Caco-2 (cell line): ENCODE results near the gene OSBPL1A. TPM values are rescaled to one million over a fixed set of nuclear protein-coding genes. Genes with fewer than 3 reads are reported as not detected.

Experiments used
- BruUV-seq: library from RNA; stranded (reverse); fragments of 400-500 nt; replicated peaks from 2 replicates; lab custom pipeline; 2021; lab: Mats Ljungman, UMichigan
- CTCF ChIA-PET: fragments of 300-600 bp; sonication (Branson Sonifier 250); formaldehyde crosslinking; loops from one replicate; lab custom pipeline; 2022; ENCODE audit warnings: antibody characterized with exemption; lab: Charles Lee
- POLR2A ChIA-PET: fragments of 300-600 bp; sonication (Branson Sonifier 250); formaldehyde crosslinking; loops from one replicate; lab custom pipeline; 2022; ENCODE audit warnings: antibody characterized with exemption; lab: Charles Lee
- DNase-seq, 2 experiments: peaks; one replicate each; pipeline versions ENCODE4 v3.0.0 to v3.0.0-alpha.2; 2020 to 2022
- H3K27me3 ChIP-seq: replicated peaks from 2 replicates; pipeline ENCODE4 v1.6.0; 2011; ENCODE audit warnings: low read length; ENCODE audit not compliant: control insufficient read depth, insufficient read depth
- H3K36me3 ChIP-seq: 2 replicates; pipeline ENCODE4 v1.5.1; 2011; ENCODE audit warnings: low read length; ENCODE audit not compliant: control insufficient read depth, insufficient read depth
- H3K4me1 ChIP-seq: fragments of 250-450 bp; sonication (Bioruptor Pico); 2 replicates; pipeline ENCODE4 v1.5.1; 2020; ENCODE audit warnings: mild to moderate bottlenecking
- H3K4me3 ChIP-seq: 2 replicates; pipeline ENCODE4 v1.5.1; 2011; ENCODE audit warnings: low read depth, mild to moderate bottlenecking, control low read depth, low read length
- H3K9me3 ChIP-seq: fragments of 250-450 bp; sonication (Bioruptor Pico); 2 replicates; pipeline ENCODE4 v1.5.1; 2020; ENCODE audit warnings: mild to moderate bottlenecking, moderate library complexity
- H3K27ac Mint-ChIP-seq: one replicate; pipeline ENCODE4 v1.8.0; 2022; ENCODE audit warnings: mixed read lengths; ENCODE audit not compliant: unreplicated experiment
- H3K27me3 Mint-ChIP-seq: one replicate; pipeline ENCODE4 v1.8.0; 2022; ENCODE audit warnings: mixed read lengths; ENCODE audit not compliant: insufficient read depth, unreplicated experiment
- H3K36me3 Mint-ChIP-seq: one replicate; pipeline ENCODE4 v1.8.0; 2022; ENCODE audit warnings: mild to moderate bottlenecking, mixed read lengths; ENCODE audit not compliant: insufficient read depth, unreplicated experiment
- H3K4me1 Mint-ChIP-seq: one replicate; pipeline ENCODE4 v1.8.0; 2022; ENCODE audit warnings: low read depth, mixed read lengths; ENCODE audit not compliant: unreplicated experiment
- H3K4me3 Mint-ChIP-seq: one replicate; pipeline ENCODE4 v1.8.0; 2022; ENCODE audit warnings: mild to moderate bottlenecking, moderate library complexity, mixed read lengths; ENCODE audit not compliant: unreplicated experiment
- H3K9me3 Mint-ChIP-seq: one replicate; pipeline ENCODE4 v1.8.0; 2022; ENCODE audit warnings: mixed read lengths; ENCODE audit not compliant: unreplicated experiment
- intact Hi-C: fragments of 100-400 bp; cut with micrococcal nuclease; formaldehyde crosslinking; loops from one replicate; pipeline ENCODE4 v1.10.0; 2022; ENCODE audit not compliant: unreplicated experiment
- total RNA-seq: library from RNA; stranded (reverse); gene quantifications from 2 replicates; pipeline ENCODE4 v1.2.3, GENCODE V29; 2022
- TF ChIP-seq, protein P1 (sequence below), 2 experiments: fragments of 200-600 bp in 1 of 2; IDR thresholded peaks; 1 replicate in 1 of 2; 2 replicates in 1 of 2; pipeline versions ENCODE4 v1.5.1 to v1.8.0; 2011 to 2022; ENCODE audit warnings: antibody characterized with exemption in 1 of 2, control low read depth in 1 of 2, inconsistent platforms in 1 of 2, low read depth in 1 of 2, low read length in 1 of 2, mild to moderate bottlenecking in 1 of 2, moderate library complexity in 1 of 2; ENCODE audit not compliant: insufficient read depth in 1 of 2, severe bottlenecking in 1 of 2, unreplicated experiment in 1 of 2

Gene OSBPL1A
- total RNA-seq, 1 experiment from 2014 or later: 15.7 TPM

DNA sequence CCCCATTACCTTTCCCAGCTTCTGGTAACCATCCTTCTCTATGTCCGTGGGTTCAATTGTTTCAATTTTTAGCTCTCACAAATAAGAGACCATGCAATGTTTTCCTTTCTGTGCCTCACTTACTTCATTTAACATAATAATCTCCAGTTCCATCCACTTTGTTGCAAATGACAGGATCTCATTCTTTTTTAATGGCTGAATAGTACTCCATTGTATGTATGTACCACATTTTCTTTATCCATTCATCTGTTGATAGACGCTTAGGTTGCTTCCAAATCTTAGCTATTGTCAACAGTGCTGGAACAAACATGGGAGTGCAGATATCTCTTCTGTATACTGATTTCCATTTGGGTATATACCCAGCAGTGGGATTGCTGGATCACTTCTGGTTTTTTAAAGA, 256.9 kb downstream of the OSBPL1A start:
- CTCF ChIA-PET: no interaction called here
- Mint-ChIP-seq H3K9me3 (no peaks in the 10 kb centered on the region), H3K27ac (no peak overlapping the region), H3K4me1 (no peaks in the 10 kb centered on the region), H3K27me3 (no peaks in the 10 kb centered on the region), H3K36me3 (peaks cover 7% of the 10 kb centered on the region), H3K4me3 (no peak overlapping the region)
- TF ChIP-seq, protein P1, sequence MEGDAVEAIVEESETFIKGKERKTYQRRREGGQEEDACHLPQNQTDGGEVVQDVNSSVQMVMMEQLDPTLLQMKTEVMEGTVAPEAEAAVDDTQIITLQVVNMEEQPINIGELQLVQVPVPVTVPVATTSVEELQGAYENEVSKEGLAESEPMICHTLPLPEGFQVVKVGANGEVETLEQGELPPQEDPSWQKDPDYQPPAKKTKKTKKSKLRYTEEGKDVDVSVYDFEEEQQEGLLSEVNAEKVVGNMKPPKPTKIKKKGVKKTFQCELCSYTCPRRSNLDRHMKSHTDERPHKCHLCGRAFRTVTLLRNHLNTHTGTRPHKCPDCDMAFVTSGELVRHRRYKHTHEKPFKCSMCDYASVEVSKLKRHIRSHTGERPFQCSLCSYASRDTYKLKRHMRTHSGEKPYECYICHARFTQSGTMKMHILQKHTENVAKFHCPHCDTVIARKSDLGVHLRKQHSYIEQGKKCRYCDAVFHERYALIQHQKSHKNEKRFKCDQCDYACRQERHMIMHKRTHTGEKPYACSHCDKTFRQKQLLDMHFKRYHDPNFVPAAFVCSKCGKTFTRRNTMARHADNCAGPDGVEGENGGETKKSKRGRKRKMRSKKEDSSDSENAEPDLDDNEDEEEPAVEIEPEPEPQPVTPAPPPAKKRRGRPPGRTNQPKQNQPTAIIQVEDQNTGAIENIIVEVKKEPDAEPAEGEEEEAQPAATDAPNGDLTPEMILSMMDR (IDR thresholded peaks at IDR 0.05; ENCODE audit: insufficient read depth in 1 of 2, low read depth in 1 of 2, low read length in 1 of 2, severe bottlenecking in 1 of 2, unreplicated experiment in 1 of 2): no peak
- no TSS peak for BruUV-seq
- intact Hi-C loops: no loop called here
- POLR2A ChIA-PET: no interaction called here
- no peak for DNase-seq
- H3K4me3 ChIP-seq: no peak overlapping the region
- no peaks in the 10 kb centered on the region for H3K36me3 ChIP-seq
- no peaks in the 10 kb centered on the region for H3K27me3 ChIP-seq
- no peaks in the 10 kb centered on the region for H3K4me1 ChIP-seq
- no peaks in the 10 kb centered on the region for H3K9me3 ChIP-seq

DNA sequence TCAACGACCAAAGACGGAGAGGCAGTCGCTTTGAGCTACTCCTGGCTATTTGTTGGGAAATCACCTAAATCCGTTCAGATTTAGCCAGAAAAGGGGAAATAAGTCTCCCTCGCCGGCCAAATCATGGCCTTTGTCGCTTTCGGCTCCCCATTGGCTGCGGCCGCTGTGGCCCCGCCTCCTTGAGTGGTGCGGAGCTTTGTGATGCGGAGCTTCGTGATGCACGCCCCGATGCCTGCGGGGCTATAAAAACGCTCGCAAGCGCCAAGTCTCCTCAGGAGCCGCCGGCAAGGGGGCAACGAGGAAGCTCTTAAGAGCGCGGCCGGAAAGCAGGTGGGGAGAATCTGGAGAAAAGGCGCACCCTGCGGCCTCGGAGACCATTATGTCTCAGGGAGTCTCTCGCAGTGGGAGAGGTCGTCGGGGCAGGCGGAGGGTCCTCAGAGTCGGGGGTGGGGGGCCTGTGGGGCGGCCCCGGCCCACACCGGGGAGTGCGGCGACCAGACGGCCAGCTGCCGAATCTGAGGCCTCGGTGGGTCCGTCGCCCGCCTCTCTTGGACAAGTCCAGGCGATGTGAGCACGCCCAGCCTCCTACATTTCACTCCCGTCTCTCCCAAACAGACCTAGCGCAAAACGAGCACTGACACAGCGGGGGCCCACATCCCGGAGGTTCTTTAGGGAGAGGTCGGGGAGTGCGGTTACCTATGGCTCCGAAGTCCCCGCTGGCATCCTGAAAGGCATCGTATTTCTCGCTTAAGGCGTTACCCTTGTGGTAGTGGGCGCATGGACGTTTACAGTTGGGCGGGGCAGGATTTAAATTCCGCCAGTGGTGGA, 258.6 kb downstream of the OSBPL1A start, which contains the start of gene CABYR:
Gene CABYR (plus strand): TSS at position 274 of the 828 bp plus-strand sequence. CDS start 4,053 bp downstream, outside the sequence.
- TSS peak; percentile 78 for BruUV-seq
- Mint-ChIP-seq H3K27me3 (no peaks in the 10 kb centered on the region), H3K9me3 (no peaks in the 10 kb centered on the region), H3K4me1 (no peaks in the 10 kb centered on the region), H3K4me3 (peak within 1 kb of the TSS; percentile 67), H3K36me3 (peaks cover 7% of the 10 kb centered on the region), H3K27ac (peak within 1 kb of the TSS; percentile 91)
- H3K36me3 ChIP-seq: no peaks in the 10 kb centered on the region
- peak within 1 kb of the TSS; percentile 51 for H3K4me3 ChIP-seq
- DNase-seq: peak; percentile 76 to 84
- intact Hi-C loops: no loop called here
- no peaks in the 10 kb centered on the region for H3K9me3 ChIP-seq
- POLR2A ChIA-PET: interaction anchor here (0.5 to 0.7 kb wide), 7 partner anchors 22 to 640 kb away, joined by 3 to 4 read pairs (median 3); no protein-coding TSS in a partner anchor
- H3K4me1 ChIP-seq: no peaks in the 10 kb centered on the region
- H3K27me3 ChIP-seq: no peaks in the 10 kb centered on the region
- TF ChIP-seq, protein P1 (IDR thresholded peaks at IDR 0.05; ENCODE audit: insufficient read depth in 1 of 2, low read depth in 1 of 2, low read length in 1 of 2, severe bottlenecking in 1 of 2, unreplicated experiment in 1 of 2): no peak
- CTCF ChIA-PET: interaction anchor here (0.6 to 1.2 kb wide), 2 partner anchors 87 to 350 kb away, joined by 3 to 5 read pairs; no protein-coding TSS in a partner anchor

DNA sequence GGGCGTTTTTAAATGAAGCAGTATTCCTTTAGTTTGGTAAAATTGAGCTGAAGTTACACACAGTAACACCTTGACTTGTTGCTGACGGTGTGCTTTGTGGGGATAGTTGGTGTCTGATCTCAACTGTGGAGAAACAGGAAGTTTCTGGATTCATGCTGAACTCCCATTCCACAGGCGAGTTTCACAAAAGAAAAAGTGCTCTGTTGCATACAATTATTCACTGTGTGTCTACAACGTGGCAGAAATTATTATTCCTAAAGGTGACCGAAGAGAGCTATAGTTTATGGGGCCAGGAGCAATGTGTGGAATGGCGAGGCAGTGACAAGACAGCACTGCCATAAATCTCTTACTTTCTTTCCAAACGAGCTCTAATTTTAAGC, 259.2 kb downstream of the OSBPL1A start:
- peak overlapping the region; percentile 67 for H3K4me3 Mint-ChIP-seq
- POLR2A ChIA-PET: interaction anchor here (0.6 to 0.7 kb wide), 5 partner anchors 43 to 640 kb away, joined by 3 to 4 read pairs (median 3); no protein-coding TSS in a partner anchor
- H3K4me3 ChIP-seq: peak overlapping the region; percentile 51
- no peaks in the 10 kb centered on the region for H3K27me3 Mint-ChIP-seq
- H3K9me3 ChIP-seq: no peaks in the 10 kb centered on the region
- no peaks in the 10 kb centered on the region for H3K4me1 Mint-ChIP-seq
- peak in 1 of 2 experiments; percentile 1 for DNase-seq
- CTCF ChIA-PET: interaction anchor here (0.6 to 1.2 kb wide), 2 partner anchors 87 to 351 kb away, joined by 3 to 5 read pairs; no protein-coding TSS in a partner anchor
- no peaks in the 10 kb centered on the region for H3K4me1 ChIP-seq
- TSS peak; percentile 72 for BruUV-seq
- TF ChIP-seq, protein P1 (IDR thresholded peaks at IDR 0.05; ENCODE audit: insufficient read depth in 1 of 2, low read depth in 1 of 2, low read length in 1 of 2, severe bottlenecking in 1 of 2, unreplicated experiment in 1 of 2): no peak
- intact Hi-C loops: no loop called here
- peaks cover 7% of the 10 kb centered on the region for H3K36me3 Mint-ChIP-seq
- no peaks in the 10 kb centered on the region for H3K9me3 Mint-ChIP-seq
- H3K27me3 ChIP-seq: no peaks in the 10 kb centered on the region
- H3K36me3 ChIP-seq: no peaks in the 10 kb centered on the region
- peak overlapping the region; percentile 91 for H3K27ac Mint-ChIP-seq
